Activated CD8-positive, alpha-beta T cell treated with anti-CD3 and anti-CD28 coated beads for 36 hours (primary cell): ENCODE measurements around the gene SOCS1. TPM values are rescaled to one million over a fixed set of nuclear protein-coding genes. Genes with fewer than 3 reads are reported as not detected.

Experiments used
- ATAC-seq: fragments of 200-7000 bp; cut with Tn5 transposase; one replicate; pipeline ENCODE4 v1.10.0; 2021; ENCODE audit warnings: mild to moderate bottlenecking, moderate library complexity
- CTCF ChIA-PET: fragments of 350-600 bp; sonication (Branson Sonifier 250); formaldehyde crosslinking; loops from one replicate; lab custom pipeline; 2021; ENCODE audit warnings: antibody characterized with exemption; lab: Charles Lee
- POLR2A ChIA-PET: fragments of 350-600 bp; sonication (Branson Sonifier 250); formaldehyde crosslinking; loops from one replicate; lab custom pipeline; 2021; ENCODE audit warnings: antibody characterized with exemption; lab: Charles Lee
- DNase-seq: peaks from one replicate; pipeline ENCODE4 v3.0.0-alpha.2; 2020
- H3K27ac Mint-ChIP-seq: one replicate; pipeline ENCODE4 v1.8.0; 2021; ENCODE audit warnings: mild to moderate bottlenecking, mixed read lengths
- H3K27me3 Mint-ChIP-seq: one replicate; pipeline ENCODE4 v1.8.0; 2021; ENCODE audit warnings: mixed read lengths
- H3K36me3 Mint-ChIP-seq: one replicate; pipeline ENCODE4 v1.8.0; 2021; ENCODE audit warnings: low read depth, mixed read lengths
- H3K4me1 Mint-ChIP-seq: one replicate; pipeline ENCODE4 v1.8.0; 2021; ENCODE audit warnings: low read depth, mixed read lengths
- H3K4me3 Mint-ChIP-seq: one replicate; pipeline ENCODE4 v1.8.0; 2021; ENCODE audit warnings: mild to moderate bottlenecking, moderate library complexity, mixed read lengths
- H3K9me3 Mint-ChIP-seq: one replicate; pipeline ENCODE4 v1.8.0; 2021; ENCODE audit warnings: mixed read lengths
- intact Hi-C: fragments of 100-400 bp; cut with micrococcal nuclease; formaldehyde crosslinking; loops from one replicate; pipeline ENCODE4 v1.10.0; 2022
- total RNA-seq, 2 experiments: library from RNA; stranded (reverse); gene quantifications; one replicate each; pipeline ENCODE4 v1.2.3, GENCODE V29; 2021
- TF ChIP-seq, protein P1 (sequence below): fragments of 200-600 bp; IDR thresholded peaks from one replicate; pipeline ENCODE4 v1.8.0; 2022; ENCODE audit warnings: antibody characterized with exemption, mild to moderate bottlenecking

Gene SOCS1
- total RNA-seq, 2 experiments from 2014 or later = 75.7 to 75.8 TPM

DNA sequence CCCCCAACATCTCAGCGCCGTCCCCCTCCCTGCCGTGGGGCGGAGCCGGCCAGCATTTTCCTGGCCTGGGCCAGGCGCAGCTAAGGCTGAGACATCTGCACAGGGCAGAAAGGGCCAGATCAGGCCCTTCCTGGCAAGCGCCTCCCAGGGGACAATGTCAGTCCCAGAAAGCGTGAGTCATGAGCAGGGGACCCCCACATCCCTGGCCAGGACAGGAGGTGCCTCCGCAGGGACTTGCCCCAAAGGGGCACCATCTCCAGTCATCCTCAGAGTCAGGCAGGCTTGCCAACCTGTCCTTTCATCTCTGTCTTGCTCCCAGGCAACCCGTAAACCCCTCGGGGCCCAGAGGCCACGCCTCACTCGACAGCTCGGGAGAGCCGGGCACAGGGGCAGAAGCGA is 43.2 kb downstream of the SOCS1 start:
- Mint-ChIP-seq H3K9me3 (peaks cover 23% of the 10 kb centered on the region), H3K4me3 (no peak overlapping the region), H3K27ac (no peak overlapping the region), H3K4me1 (peaks cover 13% of the 10 kb centered on the region), H3K27me3 (no peaks in the 10 kb centered on the region), H3K36me3 (peaks cover 5% of the 10 kb centered on the region)
- TF ChIP-seq, protein P1, sequence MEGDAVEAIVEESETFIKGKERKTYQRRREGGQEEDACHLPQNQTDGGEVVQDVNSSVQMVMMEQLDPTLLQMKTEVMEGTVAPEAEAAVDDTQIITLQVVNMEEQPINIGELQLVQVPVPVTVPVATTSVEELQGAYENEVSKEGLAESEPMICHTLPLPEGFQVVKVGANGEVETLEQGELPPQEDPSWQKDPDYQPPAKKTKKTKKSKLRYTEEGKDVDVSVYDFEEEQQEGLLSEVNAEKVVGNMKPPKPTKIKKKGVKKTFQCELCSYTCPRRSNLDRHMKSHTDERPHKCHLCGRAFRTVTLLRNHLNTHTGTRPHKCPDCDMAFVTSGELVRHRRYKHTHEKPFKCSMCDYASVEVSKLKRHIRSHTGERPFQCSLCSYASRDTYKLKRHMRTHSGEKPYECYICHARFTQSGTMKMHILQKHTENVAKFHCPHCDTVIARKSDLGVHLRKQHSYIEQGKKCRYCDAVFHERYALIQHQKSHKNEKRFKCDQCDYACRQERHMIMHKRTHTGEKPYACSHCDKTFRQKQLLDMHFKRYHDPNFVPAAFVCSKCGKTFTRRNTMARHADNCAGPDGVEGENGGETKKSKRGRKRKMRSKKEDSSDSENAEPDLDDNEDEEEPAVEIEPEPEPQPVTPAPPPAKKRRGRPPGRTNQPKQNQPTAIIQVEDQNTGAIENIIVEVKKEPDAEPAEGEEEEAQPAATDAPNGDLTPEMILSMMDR = no peak
- ATAC-seq = no peak
- no peak for DNase-seq
- ChIA-PET CTCF (interaction anchor here (2.1 kb wide), 1 partner anchor 12 kb away, joined by 8 read pairs; no protein-coding TSS in a partner anchor), POLR2A (interaction anchor here (1.2 kb wide), 1 partner anchor 39 kb away, joined by 3 read pairs; no protein-coding TSS in a partner anchor)
- intact Hi-C loops = no loop called here

GRCh38 chr16:11211977-11212797 is 43.8 kb downstream of the SOCS1 start:
- ChIA-PET CTCF (interaction anchor here (2.1 kb wide), 1 partner anchor 13 kb away, joined by 8 read pairs; no protein-coding TSS in a partner anchor), POLR2A (interaction anchor here (0.8 to 1.0 kb wide), 2 partner anchors 12 to 40 kb away, joined by 3 to 6 read pairs; no protein-coding TSS in a partner anchor)
- no peak for DNase-seq
- Mint-ChIP-seq H3K27me3 (no peaks in the 10 kb centered on the region), H3K9me3 (peaks cover 21% of the 10 kb centered on the region), H3K4me1 (peaks cover 11% of the 10 kb centered on the region), H3K36me3 (peaks cover 3% of the 10 kb centered on the region), H3K27ac (no peak overlapping the region), H3K4me3 (no peak overlapping the region)
- no peak for ATAC-seq
- TF ChIP-seq, protein P1 = no peak
- intact Hi-C loops = no loop called here

- POLR2A ChIA-PET = interaction anchor here (0.8 to 1.0 kb wide), 2 partner anchors 13 to 41 kb away, joined by 3 to 6 read pairs; no protein-coding TSS in a partner anchor
- ATAC-seq (no peak), DNase-seq (no peak)
- Mint-ChIP-seq H3K27me3 (no peaks in the 10 kb centered on the region), H3K27ac (no peak overlapping the region), H3K36me3 (peaks cover 3% of the 10 kb centered on the region), H3K9me3 (peaks cover 17% of the 10 kb centered on the region), H3K4me3 (no peak overlapping the region), H3K4me1 (peaks cover 17% of the 10 kb centered on the region)
- intact Hi-C loops = no loop called here
- TF ChIP-seq, protein P1 = no peak
- CTCF ChIA-PET = interaction anchor here (2.1 kb wide), 1 partner anchor 14 kb away, joined by 8 read pairs; no protein-coding TSS in a partner anchor
These were observed 44.7 kb downstream of the SOCS1 start for GRCh38 chr16:11211061-11211976.

GRCh38 chr16:11210260-11210659 is 45.7 kb downstream of the SOCS1 start:
- POLR2A ChIA-PET = interaction anchor here (0.9 to 2.0 kb wide), 3 partner anchors 8 to 42 kb away, joined by 3 to 6 read pairs (median 3); no protein-coding TSS in a partner anchor
- Mint-ChIP-seq H3K27me3 (no peaks in the 10 kb centered on the region), H3K4me1 (peaks cover 26% of the 10 kb centered on the region), H3K4me3 (no peak overlapping the region), H3K9me3 (peaks cover 9% of the 10 kb centered on the region), H3K36me3 (peaks cover 1% of the 10 kb centered on the region), H3K27ac (no peak overlapping the region)
- intact Hi-C loops = no loop called here
- CTCF ChIA-PET = interaction anchor here (6.1 kb wide), 1 partner anchor 8 kb away, joined by 50 read pairs; no protein-coding TSS in a partner anchor
- ATAC-seq (no peak), DNase-seq (no peak)
- TF ChIP-seq, protein P1 = no peak
